Mucosa of stomach (tissue), 1 donor: Measurements from ENCODE around the gene CNEP1R1.

Source experiments
- H3K27me3 ChIP-seq: one replicate; pipeline ENCODE4 v1.7.0; 2013; ENCODE audit warnings: mild to moderate bottlenecking, low read length; ENCODE audit not compliant: control insufficient read depth, insufficient read depth
- H3K36me3 ChIP-seq: one replicate; pipeline ENCODE4 v1.7.0; 2013; ENCODE audit warnings: low read length; ENCODE audit not compliant: control insufficient read depth, insufficient read depth
- H3K4me1 ChIP-seq: one replicate; pipeline ENCODE4 v1.7.0; 2013; ENCODE audit warnings: mild to moderate bottlenecking, low read length; ENCODE audit not compliant: control insufficient read depth, insufficient read depth
- H3K4me3 ChIP-seq: one replicate; pipeline ENCODE4 v1.7.0; 2013; ENCODE audit warnings: low read length
- H3K9ac ChIP-seq: one replicate; pipeline ENCODE4 v1.7.0; 2013; ENCODE audit warnings: mild to moderate bottlenecking, low read length, moderate library complexity
- H3K9me3 ChIP-seq: one replicate; pipeline ENCODE4 v1.7.0; 2013; ENCODE audit warnings: mild to moderate bottlenecking, low read length, moderate library complexity; ENCODE audit not compliant: control insufficient read depth
- donor health status: Pancreatic carcinoma.

CNEP1R1 gene

DNA sequence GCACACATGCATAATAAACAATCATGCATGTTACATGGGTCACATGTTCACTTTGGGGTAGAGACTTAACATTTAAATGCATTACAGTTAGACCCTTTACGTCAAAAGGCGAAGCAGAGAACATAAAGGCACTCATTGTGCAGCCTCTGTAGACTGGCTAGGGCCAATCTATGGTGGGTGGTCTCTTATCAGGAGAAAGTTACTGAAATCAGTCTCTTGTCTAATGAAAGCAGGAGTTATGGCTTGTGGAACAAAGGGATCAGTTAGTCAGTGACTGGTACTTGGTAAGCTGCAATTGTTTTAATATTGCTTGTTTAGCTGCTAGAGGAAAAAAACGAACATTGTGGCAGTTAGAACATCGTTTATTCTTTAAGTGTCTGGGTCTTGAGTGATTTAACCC is 1.4 kb upstream of the CNEP1R1 start:
- Histone ChIP-seq H3K27me3 (no peaks in the 10 kb centered on the region), H3K9ac (no peak overlapping the region), H3K9me3 (no peaks in the 10 kb centered on the region), H3K4me3 (no peak overlapping the region), H3K36me3 (no peaks in the 10 kb centered on the region), H3K4me1 (peaks cover 5% of the 10 kb centered on the region)

- H3K4me3 ChIP-seq, result peak overlapping the region; percentile 24
- H3K9ac ChIP-seq, result peak overlapping the region; percentile 56
- peaks cover 5% of the 10 kb centered on the region for H3K4me1 ChIP-seq
Measured at GRCh38 chr16:50024207-50024606, 818 bp upstream of the CNEP1R1 start.

DNA sequence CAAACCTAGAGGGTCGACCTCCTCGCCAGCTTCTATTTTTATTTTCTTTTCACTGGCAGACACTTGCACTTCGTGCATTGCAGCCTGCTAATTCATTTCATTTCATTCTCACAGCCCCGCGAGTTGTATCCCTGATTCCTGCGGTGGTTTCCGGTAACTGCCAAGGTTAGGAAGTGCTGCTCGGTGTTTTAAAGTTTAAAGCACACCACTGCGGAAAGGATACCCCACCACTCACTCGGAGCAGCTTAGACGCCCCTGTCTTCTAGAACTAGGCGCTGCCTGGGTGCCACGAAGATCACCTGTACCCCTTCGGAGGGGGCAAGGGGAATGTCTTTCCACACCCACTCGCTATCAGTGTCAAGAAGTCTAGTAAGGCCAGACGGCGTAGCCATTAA is 509 bp downstream of the CNEP1R1 start:
- H3K27me3 ChIP-seq, result no peaks in the 10 kb centered on the region
- H3K4me1 ChIP-seq, result peaks cover 5% of the 10 kb centered on the region
- peak overlapping the region; percentile 90 for H3K9ac ChIP-seq
- no peaks in the 10 kb centered on the region for H3K9me3 ChIP-seq
- peak overlapping the region; percentile 96 for H3K4me3 ChIP-seq
- no peaks in the 10 kb centered on the region for H3K36me3 ChIP-seq

More at GRCh38 chr16:50024207-50024606, 818 bp upstream of the CNEP1R1 start:
- H3K27me3 ChIP-seq, result no peaks in the 10 kb centered on the region
- no peaks in the 10 kb centered on the region for H3K36me3 ChIP-seq
- no peaks in the 10 kb centered on the region for H3K9me3 ChIP-seq

DNA sequence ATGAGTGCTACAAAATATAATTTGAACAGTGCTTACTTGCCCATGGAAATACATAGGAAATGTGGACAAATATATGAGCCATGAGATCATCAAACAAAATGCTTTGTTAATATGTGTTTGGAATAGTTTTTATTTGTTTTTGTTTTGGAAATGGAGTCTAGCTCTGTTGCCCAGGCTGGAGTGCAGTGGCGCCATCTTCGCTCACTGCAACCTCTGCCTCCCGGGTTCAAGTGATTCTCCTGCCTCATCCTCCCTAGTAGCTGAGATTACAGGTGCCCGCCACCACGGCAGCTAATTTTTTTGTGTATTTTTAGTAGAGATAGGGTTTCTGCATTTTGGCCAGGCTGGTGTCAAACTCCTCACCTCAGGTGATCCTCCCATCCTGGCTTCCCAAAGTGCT is 2.8 kb downstream of the CNEP1R1 start:
- Histone ChIP-seq H3K36me3 (peaks cover 5% of the 10 kb centered on the region), H3K4me3 (no peak overlapping the region), H3K4me1 (peaks cover 5% of the 10 kb centered on the region), H3K9ac (no peak overlapping the region), H3K9me3 (no peaks in the 10 kb centered on the region), H3K27me3 (no peaks in the 10 kb centered on the region)

GRCh38 chr16:50035468-50035992 is 10.5 kb downstream of the CNEP1R1 start:
- H3K4me3 ChIP-seq, result no peak overlapping the region
- no peak overlapping the region for H3K9ac ChIP-seq
- H3K9me3 ChIP-seq, result no peaks in the 10 kb centered on the region
- H3K4me1 ChIP-seq, result peaks cover 35% of the 10 kb centered on the region
- peaks cover 5% of the 10 kb centered on the region for H3K36me3 ChIP-seq
- no peaks in the 10 kb centered on the region for H3K27me3 ChIP-seq

DNA sequence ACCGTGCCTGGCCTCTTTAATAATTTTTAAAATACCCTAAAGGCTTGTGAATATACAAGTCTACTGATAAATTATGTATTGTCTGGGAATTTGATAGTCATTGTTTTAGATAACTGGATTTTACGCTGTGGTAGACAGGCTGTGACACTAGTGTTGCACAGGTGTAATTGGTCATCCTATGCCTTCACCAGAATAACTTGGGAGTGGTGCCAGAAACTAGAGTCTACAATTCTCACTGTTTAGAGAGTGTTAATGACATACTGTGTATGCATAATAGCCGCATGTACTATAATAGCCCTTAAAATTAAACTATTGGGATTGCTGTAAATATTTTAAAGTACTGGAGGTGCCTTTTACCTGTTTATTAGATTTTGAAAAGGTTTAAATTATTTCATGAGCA is 11.4 kb downstream of the CNEP1R1 start:
- H3K27me3 ChIP-seq, result no peaks in the 10 kb centered on the region
- no peak overlapping the region for H3K4me3 ChIP-seq
- peaks cover 5% of the 10 kb centered on the region for H3K36me3 ChIP-seq
- no peak overlapping the region for H3K9ac ChIP-seq
- H3K4me1 ChIP-seq, result peaks cover 35% of the 10 kb centered on the region
- no peaks in the 10 kb centered on the region for H3K9me3 ChIP-seq

- Histone ChIP-seq H3K4me1 (peaks cover 35% of the 10 kb centered on the region), H3K27me3 (no peaks in the 10 kb centered on the region), H3K4me3 (no peak overlapping the region), H3K9ac (no peak overlapping the region), H3K9me3 (no peaks in the 10 kb centered on the region), H3K36me3 (no peaks in the 10 kb centered on the region)
Measured at GRCh38 chr16:50037662-50038220, 12.7 kb downstream of the CNEP1R1 start.

DNA sequence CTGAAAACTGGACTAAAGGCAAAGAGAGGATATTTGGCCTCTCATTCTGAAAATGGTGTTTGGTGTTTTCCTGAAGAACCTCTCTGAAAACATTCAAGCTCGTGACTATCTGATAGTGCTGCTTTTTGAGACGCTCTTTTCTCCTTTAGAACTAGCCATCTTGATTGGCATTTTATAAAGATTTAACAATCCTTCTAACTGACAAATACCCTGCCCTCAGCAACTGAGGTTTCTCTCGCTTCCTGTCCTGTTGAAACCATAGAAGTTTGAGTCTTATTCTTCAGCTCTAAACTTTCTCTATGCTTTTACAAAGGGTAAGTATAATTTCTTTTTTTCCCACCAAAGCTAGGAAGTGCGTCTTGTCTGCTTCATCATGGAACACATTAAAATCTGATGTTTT is 13.3 kb downstream of the CNEP1R1 start:
- H3K4me1 ChIP-seq, result peaks cover 35% of the 10 kb centered on the region

GRCh38 chr16:50038756-50039529 is 13.9 kb downstream of the CNEP1R1 start:
- Histone ChIP-seq H3K4me1 (peaks cover 35% of the 10 kb centered on the region), H3K9me3 (no peaks in the 10 kb centered on the region), H3K36me3 (no peaks in the 10 kb centered on the region), H3K4me3 (no peak overlapping the region), H3K27me3 (no peaks in the 10 kb centered on the region), H3K9ac (no peak overlapping the region)

More for the DNA sequence above, 13.3 kb downstream of the CNEP1R1 start:
- Histone ChIP-seq H3K9ac (no peak overlapping the region), H3K27me3 (no peaks in the 10 kb centered on the region), H3K4me3 (no peak overlapping the region), H3K9me3 (no peaks in the 10 kb centered on the region), H3K36me3 (no peaks in the 10 kb centered on the region)

DNA sequence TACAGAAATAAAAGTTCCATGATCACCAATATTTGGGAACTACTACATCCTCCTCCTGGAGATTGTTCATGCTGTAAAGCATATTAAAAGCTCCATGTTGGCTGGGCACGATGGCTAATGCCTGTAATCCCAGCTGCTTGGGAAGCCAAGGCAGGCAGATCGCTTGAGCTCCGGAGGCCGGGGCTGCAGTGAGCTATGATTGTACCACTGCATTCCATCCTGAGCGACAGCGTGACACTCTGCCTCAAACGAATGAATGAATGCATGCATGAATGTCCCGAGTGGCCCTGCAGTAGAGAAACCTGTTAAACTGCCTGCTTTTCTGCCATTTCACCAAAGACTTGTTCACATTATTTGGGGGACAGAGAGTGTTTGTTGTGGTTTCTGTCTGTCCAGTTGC is 15.0 kb downstream of the CNEP1R1 start:
- Histone ChIP-seq H3K27me3 (no peaks in the 10 kb centered on the region), H3K9me3 (no peaks in the 10 kb centered on the region), H3K4me1 (peaks cover 31% of the 10 kb centered on the region), H3K9ac (no peak overlapping the region), H3K4me3 (no peak overlapping the region), H3K36me3 (no peaks in the 10 kb centered on the region)

DNA sequence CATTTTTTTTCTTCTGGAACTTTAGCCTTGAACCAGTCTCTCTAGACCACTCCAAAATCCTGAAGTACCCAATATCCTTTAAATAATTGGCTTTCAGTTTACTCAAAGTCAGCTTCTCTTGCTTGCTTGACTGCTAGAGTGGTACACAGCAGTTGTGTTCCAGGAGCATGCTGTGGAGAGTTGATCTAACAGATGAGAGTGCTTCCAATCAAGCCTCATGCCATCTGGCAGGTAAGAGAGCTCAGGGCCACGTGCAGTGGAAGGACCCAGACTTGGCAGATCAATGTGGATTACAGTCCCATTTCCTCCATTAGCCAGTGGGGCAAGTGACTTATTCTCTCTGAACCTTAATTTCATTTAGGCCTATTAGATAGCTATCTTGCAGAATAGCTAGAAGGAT is 15.7 kb downstream of the CNEP1R1 start:
- Histone ChIP-seq H3K4me1 (peaks cover 27% of the 10 kb centered on the region), H3K4me3 (no peak overlapping the region), H3K9me3 (no peaks in the 10 kb centered on the region), H3K27me3 (no peaks in the 10 kb centered on the region), H3K9ac (no peak overlapping the region), H3K36me3 (no peaks in the 10 kb centered on the region)

DNA sequence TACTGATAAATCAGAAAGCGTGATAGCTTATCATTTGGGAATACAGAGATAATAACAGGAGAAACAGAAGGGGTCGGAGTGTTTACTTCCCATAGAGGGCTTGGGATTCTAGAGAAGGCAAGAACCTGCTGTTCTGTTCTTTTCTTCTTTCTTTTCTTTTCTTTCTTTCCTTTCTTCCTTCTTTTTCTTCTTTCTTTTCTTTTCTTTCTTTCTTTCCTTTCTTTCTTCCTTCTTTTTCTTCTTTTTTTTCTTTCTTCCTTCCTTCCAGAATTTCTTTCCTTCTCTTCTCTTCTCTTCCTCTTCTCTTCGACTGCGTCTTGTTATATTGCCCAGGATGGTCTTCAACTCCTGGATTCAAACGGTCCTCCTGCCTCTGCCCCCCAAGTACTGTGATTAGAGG is 18.3 kb downstream of the CNEP1R1 start:
- Histone ChIP-seq H3K4me3 (no peak overlapping the region), H3K27me3 (no peaks in the 10 kb centered on the region), H3K9ac (no peak overlapping the region), H3K4me1 (peaks cover 11% of the 10 kb centered on the region), H3K36me3 (no peaks in the 10 kb centered on the region), H3K9me3 (no peaks in the 10 kb centered on the region)
